Stimulated activated CD8-positive, alpha-beta memory T cell treated with anti-CD3 and anti-CD28 coated beads, Interleukin-7, amount 100 ng/mL, for 24 hours (primary cell): ENCODE data around the gene KCNMA1.

ENCODE experiments used
- DNase-seq: peaks from one replicate; pipeline ENCODE4 v3.0.0-alpha.2; 2020; ENCODE audit warnings: low read depth

Gene KCNMA1

DNA sequence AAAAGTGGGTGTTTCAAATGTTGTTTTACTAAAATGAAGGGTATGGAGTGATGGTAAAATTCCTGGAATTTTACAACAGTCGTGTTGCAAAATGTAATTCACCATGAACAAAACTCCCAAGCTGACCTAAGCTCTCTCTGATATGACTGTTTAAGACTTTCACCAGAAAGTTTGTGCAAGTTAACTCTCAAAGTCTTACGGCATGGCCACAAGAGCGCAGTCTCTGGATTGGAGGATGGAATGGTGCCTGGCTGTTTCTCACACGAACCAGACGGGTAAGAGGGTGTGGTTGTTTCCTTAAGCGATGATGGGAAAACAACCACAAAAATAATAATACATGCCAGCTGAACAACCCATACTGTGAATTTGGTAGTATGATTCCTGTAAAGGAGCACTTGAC lies 662.5 kb downstream of the KCNMA1 start:
- DNase-seq = no peak

DNA sequence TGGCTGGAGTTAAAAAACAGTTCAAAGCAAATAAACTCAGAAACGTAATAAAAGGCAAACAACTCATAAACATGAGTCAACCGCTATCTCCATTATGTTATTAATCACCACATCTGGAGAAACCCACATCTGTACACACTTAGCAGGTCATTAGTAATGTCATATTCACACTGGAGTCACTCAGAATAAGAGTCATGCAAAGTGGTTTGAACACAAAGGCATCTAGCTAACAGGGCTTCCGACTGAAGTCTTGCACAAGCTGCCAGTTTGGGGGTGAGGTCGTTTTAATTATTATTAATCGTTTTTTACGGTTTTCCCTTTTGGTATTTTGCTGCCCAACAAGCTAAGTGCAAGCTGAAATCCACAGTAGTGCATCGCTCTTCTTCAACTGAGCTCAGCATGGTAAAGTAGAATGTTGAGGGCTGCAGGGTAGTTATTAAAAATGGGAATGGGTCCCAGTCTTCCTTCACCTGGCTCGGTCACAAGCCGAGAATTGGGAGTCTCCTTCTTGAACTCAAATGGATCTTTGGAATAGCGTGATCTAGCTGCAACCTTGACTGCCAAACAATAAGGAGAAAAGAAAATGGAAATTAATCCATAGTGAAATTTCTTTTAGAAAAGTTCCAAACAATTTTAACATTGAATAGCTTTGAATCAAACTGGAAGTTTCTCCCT lies 663.5 kb downstream of the KCNMA1 start:
- no peak for DNase-seq

DNA sequence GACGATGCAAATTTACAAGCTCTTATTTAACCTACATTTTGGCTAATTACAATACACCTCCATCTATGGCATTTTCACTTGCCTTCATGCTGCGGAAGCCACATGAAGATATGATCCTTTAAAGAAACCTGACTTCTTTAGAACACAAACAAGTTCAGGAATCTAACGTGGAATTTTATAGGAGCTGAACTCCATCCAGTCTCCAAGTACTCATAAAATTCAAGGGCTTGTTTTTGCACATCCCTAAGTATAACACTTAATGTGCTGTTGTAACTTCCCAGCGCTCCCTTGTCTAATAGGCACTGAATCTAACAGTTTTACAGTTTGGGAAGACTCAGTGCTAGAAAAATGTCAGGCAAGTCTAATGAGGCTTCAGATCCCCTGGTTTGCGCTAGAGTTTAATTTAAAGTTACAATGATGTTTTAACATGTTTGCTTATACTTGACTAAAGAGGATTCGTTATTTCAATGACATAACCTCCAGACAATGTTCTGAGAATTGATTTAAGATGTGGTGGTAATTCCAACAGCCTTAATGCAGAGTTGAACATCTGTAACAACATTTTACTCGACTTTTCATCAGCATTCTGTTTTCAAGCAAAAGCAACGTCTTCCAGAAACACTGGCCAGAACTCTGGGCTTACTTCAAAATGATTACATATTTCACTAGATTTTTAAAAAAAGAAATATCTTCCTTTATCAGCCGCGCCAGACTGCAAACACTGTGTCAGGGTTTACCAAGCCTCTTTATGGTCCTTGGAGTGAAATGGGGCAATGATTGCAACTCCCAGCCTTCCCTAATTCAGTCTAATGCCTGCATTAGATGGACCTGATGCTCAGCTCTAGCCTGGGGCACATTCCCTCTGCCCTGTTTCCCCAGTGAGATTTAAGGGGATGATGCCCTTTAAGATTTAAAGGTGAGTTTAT lies 664.3 kb downstream of the KCNMA1 start:
- no peak for DNase-seq

DNA sequence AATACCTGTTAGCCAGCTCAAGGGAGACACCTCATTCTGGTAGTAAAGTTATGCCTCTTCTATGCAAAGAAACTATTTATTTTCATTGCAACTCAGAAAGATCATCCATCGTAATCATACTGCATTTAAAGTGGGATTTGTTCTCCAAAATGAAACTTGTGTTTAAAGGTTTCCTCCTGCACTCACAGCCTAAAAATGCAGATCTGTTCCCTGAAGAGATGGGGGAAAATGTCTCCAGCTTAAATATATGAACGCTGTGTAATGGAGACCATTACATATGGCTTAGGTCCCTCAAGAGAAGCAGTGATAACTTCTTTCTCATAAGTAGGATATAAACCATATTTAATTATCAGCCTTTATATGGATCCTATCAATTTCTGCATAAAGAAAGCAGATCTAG lies 665.1 kb downstream of the KCNMA1 start:
- DNase-seq = no peak

DNA sequence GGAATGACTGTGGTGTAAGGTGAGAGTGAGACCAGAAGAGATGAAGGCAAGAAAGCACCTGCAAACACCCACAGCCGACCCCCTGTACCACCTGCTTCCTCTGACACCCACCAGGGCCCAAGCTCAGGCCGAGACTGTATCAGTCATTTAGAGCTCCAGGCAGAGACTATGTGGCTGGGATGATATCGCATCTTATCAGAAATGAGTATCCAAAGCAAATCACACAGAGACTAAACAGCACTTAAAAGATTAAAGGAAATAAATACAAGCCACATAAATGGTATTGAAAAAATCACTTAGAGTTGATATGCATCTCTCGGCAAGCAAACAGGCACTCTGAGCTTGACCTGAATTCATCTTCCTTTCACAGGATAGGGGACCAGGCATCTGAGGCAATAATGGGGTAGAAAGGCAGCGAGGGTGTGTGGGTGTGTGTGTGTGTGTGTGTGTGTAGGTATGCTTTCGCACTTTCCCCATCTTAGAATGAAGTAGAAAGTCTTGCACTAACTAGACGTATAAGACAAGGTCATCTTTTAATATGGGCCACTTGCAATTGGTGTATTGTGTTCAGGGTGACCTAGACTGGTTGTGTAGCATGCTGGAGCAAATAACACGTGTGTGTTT lies 665.9 kb downstream of the KCNMA1 start:
- no peak for DNase-seq

DNA sequence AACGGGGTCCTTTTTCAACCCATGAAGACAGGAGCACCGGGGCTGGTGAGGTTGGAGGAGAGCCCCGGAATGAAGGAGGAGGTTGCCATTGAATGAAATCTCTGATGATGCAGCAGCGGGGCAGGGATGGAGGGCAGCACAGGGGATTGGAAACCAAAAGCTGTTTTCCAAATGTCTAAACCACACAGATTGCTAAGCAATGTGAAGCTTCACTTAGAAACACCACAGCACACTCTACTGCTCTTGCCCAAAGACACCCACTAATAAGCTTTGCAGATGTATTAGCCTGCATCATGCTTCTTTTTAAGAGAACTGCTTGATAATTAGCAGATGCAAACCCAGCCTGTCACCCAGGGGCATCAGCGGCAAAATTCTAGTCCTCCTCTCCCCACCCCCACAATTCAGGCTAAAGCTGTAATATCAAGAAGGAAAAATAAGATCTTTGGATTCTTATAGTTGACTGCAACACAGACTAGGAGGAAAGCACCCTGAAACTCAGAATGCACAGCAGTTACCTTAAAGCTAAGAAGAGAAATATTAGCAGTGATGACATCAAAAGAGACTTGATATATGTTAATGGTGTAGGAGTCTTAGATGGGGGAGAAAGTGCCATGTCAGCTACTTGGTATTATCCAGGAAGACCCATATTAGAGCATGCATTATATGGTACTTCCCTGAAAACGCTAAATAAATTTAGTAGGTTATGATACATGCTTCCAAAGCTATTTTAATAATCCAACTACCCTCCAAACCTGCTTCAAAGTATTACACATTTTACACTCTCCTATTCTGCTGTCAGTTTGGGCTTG lies 666.7 kb downstream of the KCNMA1 start:
- DNase-seq = no peak

DNA sequence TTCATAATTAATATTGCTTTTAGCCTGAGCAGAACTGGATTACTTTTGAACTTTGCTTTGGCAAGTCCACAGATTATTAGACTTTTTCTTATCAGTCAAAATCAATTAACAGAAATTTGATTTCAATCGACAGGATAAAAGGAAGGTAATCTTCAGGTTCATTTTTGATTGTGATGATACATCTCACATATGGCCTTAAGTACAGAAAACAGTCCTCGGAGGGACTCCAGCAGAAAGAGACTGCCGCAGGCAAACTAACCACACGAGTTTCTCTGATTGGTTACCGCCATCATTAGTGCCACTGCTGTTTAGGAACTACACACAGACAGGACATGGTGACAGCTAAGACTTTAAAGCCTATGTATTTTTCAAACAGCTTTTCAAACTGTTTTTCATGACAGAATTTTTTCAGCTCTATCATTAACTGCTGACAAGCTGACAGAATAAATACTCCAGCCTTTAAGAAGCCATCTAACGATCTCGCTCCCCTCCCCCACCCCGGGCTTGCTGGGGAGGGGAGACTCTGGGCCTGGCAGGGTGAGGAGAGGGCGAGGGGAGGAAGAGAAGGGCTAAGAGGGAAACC lies 668.2 kb downstream of the KCNMA1 start:
- no peak for DNase-seq

DNA sequence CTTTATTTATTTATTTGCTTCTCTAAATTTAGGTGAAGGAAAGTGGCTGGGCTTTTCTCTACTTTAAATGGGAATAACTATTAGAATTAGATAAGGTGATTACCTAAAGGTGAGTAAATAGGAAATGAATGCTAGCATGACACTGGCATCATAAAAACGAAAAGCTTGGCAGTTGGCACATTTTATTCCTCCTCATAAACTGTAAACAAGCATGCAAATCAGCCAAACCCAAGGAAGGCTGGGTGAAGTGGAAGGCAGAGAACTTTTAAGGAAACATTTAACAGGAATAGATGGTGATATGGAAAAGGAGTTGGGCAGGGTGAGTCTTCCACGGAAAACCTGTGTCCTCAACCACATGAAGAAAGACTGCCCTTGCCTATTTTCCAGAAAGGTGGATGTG lies 669.1 kb downstream of the KCNMA1 start:
- DNase-seq = no peak

DNA sequence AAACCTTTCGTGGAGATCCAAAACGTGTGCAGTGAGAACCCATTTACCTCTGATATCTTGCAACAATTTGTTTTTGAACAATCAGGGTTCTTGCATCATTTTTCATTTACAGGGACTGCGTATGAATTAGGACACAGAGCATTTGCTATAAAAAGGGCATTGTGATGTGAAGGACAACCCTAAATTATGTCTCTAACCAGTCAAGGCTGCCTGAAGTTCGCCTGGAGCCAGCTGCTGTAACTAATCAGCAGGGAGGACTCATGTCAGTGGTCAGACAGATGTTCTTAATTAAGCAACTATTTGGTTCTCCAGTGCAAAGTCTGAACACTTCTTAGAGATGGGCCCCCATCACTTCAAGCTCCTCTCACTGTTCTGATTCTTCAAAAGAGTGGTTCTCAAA lies 674.8 kb downstream of the KCNMA1 start:
- no peak for DNase-seq

DNA sequence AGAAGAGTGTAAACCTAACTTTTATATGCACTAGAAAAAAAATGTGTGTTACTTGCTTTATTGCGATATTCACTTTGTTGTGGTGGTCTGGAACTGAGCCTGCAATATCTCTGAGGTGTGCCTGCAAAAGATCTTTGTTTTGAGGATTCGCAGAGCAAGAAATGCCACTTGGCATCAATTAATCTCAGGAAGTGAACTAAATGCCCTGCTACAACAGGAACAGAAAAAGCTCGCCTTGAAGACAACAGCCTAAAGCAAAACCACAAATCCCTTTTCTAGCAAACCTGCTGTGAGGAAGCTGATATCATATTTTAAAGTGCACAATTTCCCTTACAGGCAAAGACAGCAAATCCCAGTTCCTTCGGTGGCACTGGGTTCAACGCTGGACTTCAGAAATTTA lies 675.8 kb downstream of the KCNMA1 start:
- DNase-seq = no peak

DNA sequence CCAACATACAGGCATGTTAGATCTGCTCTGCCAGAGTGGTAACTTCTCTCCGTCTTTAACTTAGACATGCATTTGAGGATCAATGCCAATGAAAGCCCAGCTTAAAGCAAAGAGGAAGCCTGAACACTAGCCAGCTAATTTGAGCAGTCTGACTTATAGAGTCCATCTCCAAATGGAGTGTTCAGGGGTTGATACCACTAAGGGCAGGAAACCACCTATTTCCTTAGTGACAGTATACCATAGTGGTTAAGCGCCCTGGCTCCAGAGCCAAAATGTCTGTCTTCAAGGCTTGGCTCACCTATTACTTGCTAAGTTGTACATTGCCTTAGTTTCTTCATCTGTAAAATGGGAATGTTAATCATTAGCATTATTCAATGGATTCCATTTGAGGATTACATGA lies 678.5 kb downstream of the KCNMA1 start:
- DNase-seq = no peak

DNA sequence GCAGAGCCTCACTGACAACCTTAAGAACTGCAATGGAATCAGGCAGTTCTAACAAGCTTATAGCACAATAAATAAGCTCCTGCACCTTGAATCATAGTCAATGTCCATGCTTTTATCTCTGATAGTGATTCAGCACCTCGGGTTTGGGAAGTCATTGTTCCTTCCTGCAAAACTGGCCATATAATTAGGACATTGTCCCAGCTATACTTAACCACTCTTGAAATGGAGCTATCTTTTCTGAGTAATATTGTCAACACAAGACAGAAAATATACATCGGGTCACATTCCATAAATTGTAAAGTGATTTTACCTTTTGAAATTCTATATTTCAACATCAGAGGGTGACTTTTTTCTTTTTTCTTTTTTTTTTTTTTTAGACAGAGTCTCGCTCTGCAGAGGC lies 682.8 kb downstream of the KCNMA1 start:
- no peak for DNase-seq

DNA sequence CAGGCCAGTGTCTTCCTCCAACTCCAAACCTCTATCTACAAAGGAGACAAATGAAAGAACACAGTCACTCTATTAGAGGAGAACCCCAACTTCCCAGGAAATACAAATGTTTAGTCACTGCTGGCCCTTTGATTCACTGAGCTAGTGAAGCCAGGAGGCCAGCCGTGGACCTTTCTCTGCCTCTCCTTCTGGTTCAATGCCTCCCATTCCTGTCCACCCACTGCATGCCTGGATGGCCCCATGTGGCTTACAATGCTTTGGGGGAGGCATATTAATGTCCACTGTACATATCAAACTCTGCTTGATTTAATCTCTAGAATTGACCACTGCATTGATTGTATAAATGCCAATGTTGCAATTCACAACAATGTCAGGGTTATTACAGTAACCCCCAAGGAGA lies 687.3 kb downstream of the KCNMA1 start:
- no peak for DNase-seq

DNA sequence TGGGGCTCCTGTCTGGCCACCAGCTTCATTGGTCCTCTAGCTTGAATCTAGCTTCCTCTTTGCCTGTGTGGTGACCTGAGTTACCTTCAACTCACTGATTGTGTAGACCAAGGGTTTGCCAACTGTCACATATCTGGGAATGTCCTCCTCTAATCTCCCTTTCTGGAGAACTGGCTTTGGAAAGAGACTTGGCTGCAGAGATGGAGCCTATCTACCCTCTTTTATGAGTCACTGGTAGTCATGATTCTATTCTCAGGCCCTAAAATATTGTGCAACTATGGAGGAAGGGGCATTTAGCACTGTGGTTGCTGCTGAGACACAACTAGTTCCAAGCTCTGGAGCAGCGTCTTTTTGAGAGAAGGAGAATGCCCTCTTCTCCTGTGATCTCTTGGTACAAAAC lies 691.3 kb downstream of the KCNMA1 start:
- no peak for DNase-seq

DNA sequence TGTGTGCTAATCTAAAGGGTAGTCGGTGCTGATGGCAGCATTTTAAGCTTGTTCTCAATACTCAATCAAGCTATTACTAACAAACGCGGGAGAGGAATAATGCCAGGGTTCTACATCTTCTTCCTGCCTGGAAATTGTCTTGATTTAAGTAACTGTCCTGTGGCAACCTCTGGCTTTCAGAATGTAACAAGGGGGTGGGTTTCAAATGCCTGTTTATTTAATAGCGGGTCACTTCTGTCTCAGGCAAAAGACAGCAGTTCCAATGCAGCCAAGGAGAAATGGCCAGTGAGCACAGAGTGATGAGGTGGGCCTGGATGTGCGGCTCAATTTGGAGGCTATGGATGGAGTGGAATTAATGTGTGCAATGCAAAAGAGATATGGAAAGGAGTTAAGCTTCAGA lies 692.4 kb downstream of the KCNMA1 start:
- DNase-seq = no peak

DNA sequence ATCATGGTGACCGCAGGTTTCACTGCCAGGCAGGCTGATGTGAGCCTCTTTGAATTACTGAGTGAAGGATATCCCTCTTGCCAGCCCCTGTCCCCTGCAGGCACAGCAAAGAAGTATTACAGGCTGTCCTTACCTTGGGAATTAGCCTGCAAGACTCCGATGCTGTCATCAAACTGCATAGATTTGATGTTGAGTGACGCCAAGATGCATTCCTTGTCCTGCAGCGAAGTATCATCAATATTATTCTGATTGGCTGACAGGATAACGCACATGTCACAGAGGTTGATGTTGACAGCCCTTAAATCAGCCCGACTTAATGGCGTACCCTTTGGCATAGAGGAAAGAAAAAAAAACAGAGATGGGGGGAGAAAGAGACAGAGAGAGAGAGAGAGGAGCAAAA lies 693.0 kb downstream of the KCNMA1 start:
- DNase-seq = no peak

DNA sequence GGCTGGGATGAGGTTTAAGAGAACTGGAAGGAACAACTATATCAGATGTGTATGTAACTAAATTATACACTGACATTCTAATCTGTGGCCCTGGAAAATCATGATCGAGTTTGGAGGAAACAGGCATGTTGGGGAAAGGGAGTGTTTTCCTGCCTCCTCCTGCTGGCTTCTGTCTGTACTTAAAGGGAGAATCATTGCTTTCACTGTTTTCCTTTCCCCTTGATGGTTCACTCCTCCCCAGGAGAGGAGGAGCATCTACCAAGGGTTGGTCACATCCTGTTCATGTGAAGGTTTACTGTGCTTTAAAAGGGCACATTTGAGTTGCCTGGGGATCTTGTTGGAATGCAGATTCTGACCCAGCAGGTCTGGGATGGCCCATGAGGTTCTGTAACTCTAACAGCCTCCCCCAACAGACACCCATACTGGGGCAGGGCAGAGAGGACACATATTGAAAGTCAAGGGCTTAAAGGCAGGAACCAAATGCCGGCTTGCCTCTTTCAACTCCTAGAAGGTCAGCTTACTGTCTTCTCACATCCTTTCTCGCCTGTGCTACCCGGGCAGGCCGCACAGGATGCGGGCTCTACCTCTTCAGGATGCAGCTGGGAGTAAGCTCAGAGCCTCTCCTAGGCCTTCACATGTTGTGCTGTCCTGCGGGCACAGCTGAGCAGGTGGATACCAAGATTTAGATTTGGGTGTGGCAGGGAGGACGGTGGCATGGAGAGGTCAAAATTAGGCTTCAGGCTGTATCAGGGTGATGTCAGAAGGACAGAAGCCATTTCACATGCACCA lies 694.8 kb downstream of the KCNMA1 start:
- DNase-seq = no peak

DNA sequence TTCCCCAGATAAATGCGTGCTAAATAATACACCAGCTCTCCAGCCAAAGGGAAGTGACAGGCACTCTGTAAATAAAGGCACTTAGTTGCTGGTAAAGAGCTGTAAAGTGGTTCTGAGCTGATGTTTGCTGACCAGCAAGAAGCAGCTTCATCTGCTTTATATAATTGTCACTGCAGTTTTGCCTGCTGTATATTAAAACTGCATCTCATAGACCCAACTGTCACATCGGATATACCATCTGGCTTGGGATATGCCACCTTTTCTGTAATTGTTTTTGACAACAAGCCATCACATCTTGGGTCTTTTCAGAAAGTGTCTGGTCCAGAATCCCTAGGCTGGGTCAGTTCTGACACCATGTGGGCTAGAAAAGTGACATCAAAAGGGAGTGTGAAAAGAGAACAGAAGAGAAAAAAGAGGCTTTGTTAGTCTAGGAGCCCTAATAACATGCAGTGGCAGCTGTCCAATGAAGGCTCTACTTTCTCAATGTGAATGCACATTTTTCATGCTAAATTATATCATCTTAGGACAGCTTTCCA lies 697.6 kb downstream of the KCNMA1 start:
- DNase-seq = no peak

DNA sequence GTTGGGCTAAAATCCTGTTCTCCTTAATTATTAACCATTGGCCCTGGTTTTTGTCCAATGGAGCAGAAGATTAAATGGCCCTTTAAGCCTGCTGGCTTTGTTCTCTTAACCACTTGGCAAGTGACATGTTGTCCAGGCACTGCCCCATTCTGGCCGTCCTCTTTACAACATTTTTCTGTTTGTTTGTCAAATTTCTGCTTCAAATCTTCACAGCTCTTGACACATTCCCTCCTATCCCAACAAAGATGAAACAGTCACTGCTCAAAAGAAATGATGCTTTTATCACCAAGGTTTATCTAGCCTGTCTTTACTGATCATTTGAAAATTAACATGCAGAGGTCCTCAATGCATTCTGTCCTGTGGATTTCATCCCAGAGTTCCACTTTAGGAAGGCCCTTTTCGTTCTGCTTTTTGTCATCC lies 700.4 kb downstream of the KCNMA1 start:
- no peak for DNase-seq

DNA sequence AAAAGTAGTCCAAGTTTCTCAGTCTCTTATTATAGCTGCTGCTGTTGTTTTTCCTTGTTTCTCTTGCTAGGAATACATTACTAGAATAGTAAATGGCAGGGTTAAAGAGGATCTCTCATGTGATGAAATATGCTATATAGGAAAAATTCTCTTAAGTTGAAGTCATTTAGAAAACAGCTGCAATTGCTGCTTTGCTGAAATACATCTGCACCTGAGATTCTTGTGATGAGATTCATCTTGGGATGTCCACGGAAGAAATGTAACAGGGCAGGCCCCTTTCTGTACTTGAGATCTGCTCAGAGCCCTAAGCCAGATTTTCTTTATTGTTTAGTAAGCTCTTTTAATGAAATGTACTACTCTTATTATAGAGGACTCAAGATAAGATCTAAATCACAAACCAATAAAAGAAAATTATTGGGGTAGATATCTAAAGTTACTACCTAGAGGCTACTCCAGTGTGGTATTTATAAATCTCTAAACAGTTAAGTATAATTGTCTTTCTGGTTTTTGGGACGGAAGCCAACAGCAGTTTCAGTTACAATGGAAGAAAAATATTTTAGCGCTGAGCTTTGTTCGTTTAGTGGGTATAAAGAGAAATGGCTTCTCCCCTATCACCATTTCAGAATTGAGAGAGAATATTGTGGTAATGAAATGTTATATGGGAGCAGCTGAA lies 701.5 kb downstream of the KCNMA1 start:
- no peak for DNase-seq
